OCI-LY7 (cell line): ENCODE measurements around the gene TMPRSS11B.

Experiments
- EZH2phosphoT487 ChIP-seq: fragments of 200-600 bp; sonication (generic); IDR thresholded peaks from 2 replicates; pipeline ENCODE4 v1.6.1; 2018; ENCODE audit warnings: low read depth, borderline replicate concordance, mild to moderate bottlenecking, mixed run types, antibody characterized with exemption, low read length, moderate library complexity, mixed read lengths
- TF ChIP-seq, protein P1 (sequence below): fragments of 200-600 bp; sonication (generic); conservative IDR thresholded peaks from 2 replicates; pipeline ENCODE4 v1.5.1; 2014; ENCODE audit warnings: mild to moderate bottlenecking, antibody characterized with exemption, low read length, moderate library complexity, mixed read lengths

DNA sequence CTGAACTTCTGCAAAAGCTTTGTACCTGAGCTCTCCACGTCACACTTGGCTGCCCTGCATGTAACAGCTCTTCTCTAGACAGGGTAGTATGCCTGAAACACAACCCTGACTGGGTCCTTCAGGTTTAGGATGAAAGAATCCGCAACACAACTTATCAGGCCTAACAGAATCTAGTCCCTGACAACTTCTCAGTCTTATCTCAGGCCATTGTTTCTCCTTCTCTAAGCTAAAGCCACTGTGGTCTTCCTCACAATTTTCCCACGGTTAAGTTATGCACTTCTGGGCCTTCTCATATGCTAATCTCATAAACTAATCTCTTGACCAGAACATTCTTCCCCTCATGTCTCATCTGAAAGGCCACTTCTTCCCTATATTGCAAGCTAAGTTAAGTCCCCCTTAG lies 10.8 kb upstream of the TMPRSS11B start:
- TF ChIP-seq, protein P1, sequence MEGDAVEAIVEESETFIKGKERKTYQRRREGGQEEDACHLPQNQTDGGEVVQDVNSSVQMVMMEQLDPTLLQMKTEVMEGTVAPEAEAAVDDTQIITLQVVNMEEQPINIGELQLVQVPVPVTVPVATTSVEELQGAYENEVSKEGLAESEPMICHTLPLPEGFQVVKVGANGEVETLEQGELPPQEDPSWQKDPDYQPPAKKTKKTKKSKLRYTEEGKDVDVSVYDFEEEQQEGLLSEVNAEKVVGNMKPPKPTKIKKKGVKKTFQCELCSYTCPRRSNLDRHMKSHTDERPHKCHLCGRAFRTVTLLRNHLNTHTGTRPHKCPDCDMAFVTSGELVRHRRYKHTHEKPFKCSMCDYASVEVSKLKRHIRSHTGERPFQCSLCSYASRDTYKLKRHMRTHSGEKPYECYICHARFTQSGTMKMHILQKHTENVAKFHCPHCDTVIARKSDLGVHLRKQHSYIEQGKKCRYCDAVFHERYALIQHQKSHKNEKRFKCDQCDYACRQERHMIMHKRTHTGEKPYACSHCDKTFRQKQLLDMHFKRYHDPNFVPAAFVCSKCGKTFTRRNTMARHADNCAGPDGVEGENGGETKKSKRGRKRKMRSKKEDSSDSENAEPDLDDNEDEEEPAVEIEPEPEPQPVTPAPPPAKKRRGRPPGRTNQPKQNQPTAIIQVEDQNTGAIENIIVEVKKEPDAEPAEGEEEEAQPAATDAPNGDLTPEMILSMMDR: no peak
- no peak for TF ChIP-seq EZH2phosphoT487
